ENCODE data around the gene CDC5L. TPM values are rescaled to one million over a fixed set of nuclear protein-coding genes. Genes with fewer than 3 reads are reported as not detected.
"Not testable (repeated sequence)": the region's sequence is repeated elsewhere in the genome, so short reads cannot be mapped to it uniquely, and the experiment has no call there.

Gene CDC5L
- total and polyA plus RNA-seq, 8 donors: 16.5 to 38.0 (median 35.5) TPM

GRCh38 chr6:44349904-44350649 lies 37.4 kb upstream of the CDC5L start:
- TF ChIP-seq, protein P1, sequence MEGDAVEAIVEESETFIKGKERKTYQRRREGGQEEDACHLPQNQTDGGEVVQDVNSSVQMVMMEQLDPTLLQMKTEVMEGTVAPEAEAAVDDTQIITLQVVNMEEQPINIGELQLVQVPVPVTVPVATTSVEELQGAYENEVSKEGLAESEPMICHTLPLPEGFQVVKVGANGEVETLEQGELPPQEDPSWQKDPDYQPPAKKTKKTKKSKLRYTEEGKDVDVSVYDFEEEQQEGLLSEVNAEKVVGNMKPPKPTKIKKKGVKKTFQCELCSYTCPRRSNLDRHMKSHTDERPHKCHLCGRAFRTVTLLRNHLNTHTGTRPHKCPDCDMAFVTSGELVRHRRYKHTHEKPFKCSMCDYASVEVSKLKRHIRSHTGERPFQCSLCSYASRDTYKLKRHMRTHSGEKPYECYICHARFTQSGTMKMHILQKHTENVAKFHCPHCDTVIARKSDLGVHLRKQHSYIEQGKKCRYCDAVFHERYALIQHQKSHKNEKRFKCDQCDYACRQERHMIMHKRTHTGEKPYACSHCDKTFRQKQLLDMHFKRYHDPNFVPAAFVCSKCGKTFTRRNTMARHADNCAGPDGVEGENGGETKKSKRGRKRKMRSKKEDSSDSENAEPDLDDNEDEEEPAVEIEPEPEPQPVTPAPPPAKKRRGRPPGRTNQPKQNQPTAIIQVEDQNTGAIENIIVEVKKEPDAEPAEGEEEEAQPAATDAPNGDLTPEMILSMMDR (IDR thresholded peaks at IDR 0.05): no peak
- DNase-seq: no peak

GRCh38 chr6:44350650-44350994 lies 36.9 kb upstream of the CDC5L start:
- intact Hi-C loops (cut with DNase I); H3K27ac ChIP-seq; H3K9me3 ChIP-seq; H3K4me1 ChIP-seq; H3K27me3 ChIP-seq; DNase-seq; ATAC-seq; H3K4me3 ChIP-seq; H3K36me3 ChIP-seq: not testable (repeated sequence)

More at GRCh38 chr6:44349904-44350649, 37.4 kb upstream of the CDC5L start:
- Histone ChIP-seq H3K4me1 (no peaks in the 10 kb centered on the region), H3K27me3 (peaks cover 1 to 15% of the 10 kb centered on the region in 2 donors), H3K36me3 (no peaks in the 10 kb centered on the region), H3K27ac (no peak overlapping the region), H3K4me3 (no peak overlapping the region), H3K9me3 (no peaks in the 10 kb centered on the region)
- no peak for ATAC-seq
- intact Hi-C loops (cut with DNase I): no loop called here

GRCh38 chr6:44352259-44352658 lies 35.2 kb upstream of the CDC5L start:
- Histone ChIP-seq H3K27ac (no peak overlapping the region), H3K36me3 (no peaks in the 10 kb centered on the region), H3K27me3 (no peaks in the 10 kb centered on the region), H3K4me3 (no peak overlapping the region), H3K4me1 (no peaks in the 10 kb centered on the region), H3K9me3 (no peaks in the 10 kb centered on the region)
- DNase-seq: no peak
- no peak for ATAC-seq
- TF ChIP-seq, protein P1 (IDR thresholded peaks at IDR 0.05): no peak
- intact Hi-C loops (cut with DNase I): no loop called here

GRCh38 chr6:44353336-44353735 lies 34.2 kb upstream of the CDC5L start:
- Histone ChIP-seq H3K4me3 (no peak overlapping the region), H3K36me3 (no peaks in the 10 kb centered on the region), H3K27ac (no peak overlapping the region), H3K27me3 (no peaks in the 10 kb centered on the region), H3K9me3 (no peaks in the 10 kb centered on the region), H3K4me1 (no peaks in the 10 kb centered on the region)
- ATAC-seq (no peak), DNase-seq (no peak)
- intact Hi-C loops (cut with DNase I): no loop called here
- TF ChIP-seq, protein P1 (IDR thresholded peaks at IDR 0.05): no peak

DNA sequence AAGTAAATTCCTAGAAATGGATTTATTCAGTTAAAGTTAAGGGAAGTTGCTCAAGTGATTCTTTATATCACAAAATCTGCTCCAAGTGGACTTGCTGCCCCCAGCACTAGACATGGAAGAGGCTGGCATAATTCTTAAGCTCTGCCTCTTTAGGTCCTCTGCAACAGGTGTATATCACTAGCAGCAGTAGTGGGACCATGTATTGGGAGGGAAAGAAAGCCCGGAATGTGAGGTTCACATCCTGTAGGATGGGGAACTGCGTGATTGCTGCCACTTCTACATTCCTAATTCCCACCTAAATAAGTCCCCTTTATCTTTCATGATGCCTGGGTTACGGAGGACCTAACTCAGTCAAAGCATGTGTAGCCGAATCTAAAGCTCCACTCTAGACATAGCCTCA lies 31.9 kb upstream of the CDC5L start:
- intact Hi-C loops (cut with DNase I): no loop called here
- TF ChIP-seq, protein P1 (IDR thresholded peaks at IDR 0.05): no peak
- Histone ChIP-seq H3K4me3 (no peak overlapping the region), H3K4me1 (no peaks in the 10 kb centered on the region), H3K27me3 (peaks cover 0 to 4% of the 10 kb centered on the region in 2 donors), H3K9me3 (no peaks in the 10 kb centered on the region), H3K36me3 (no peaks in the 10 kb centered on the region), H3K27ac (no peak overlapping the region)
- DNase-seq (no peak), ATAC-seq (no peak)

DNA sequence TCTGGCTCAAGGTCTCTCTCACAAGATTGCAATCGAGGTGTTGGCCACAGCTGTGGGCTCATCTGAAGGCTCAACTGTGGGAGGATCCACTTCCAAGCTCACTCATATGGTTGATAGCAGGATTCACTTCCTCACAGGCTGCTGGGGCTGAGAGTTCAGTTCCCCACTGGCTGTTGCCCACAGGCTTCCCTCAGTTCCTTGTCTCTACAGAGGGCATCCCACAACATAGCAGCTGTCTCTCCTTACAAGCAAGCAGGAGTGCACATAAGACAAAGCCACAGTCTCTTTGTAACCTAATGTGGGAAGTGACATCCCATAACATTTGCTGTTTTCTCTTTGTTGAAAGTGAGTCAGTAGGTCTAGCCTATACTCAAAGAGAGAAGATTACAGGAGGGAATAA lies 31.0 kb upstream of the CDC5L start:
- DNase-seq: no peak
- TF ChIP-seq, protein P1 (IDR thresholded peaks at IDR 0.05): no peak
- no peaks in the 10 kb centered on the region for H3K36me3 ChIP-seq
- peaks cover 0 to 4% of the 10 kb centered on the region in 2 donors for H3K27me3 ChIP-seq
- H3K9me3 ChIP-seq: no peaks in the 10 kb centered on the region
- ATAC-seq: no peak
- intact Hi-C loops (cut with DNase I): no loop called here
- no peak overlapping the region for H3K4me3 ChIP-seq
- no peaks in the 10 kb centered on the region for H3K4me1 ChIP-seq
- no peak overlapping the region for H3K27ac ChIP-seq

Data from left lung (tissue), 10 donors.